Testis (tissue), 2 donors: ENCODE results near the gene DEFB113.

ENCODE experiments used
- CTCF ChIP-seq, 3 experiments: fragments of 450-650 bp in 2 of 3; fragments of 200-600 bp in 1 of 3; sonication (generic) in 1 of 3; IDR thresholded peaks; one replicate each; pipeline ENCODE4 v1.5.1; 2016 to 2019; ENCODE audit warnings: antibody characterized with exemption in 3 of 3, mild to moderate bottlenecking in 2 of 3, moderate library complexity in 1 of 3
- POLR2A ChIP-seq: fragments of 450-650 bp; IDR thresholded peaks from one replicate; pipeline ENCODE4 v1.6.1; 2017; ENCODE audit warnings: antibody characterized with exemption, mild to moderate bottlenecking, moderate library complexity

- TF ChIP-seq CTCF (IDR thresholded peaks at IDR 0.05) (no peak), POLR2A (no peak)
These were observed 19.5 kb upstream of the DEFB113 start for GRCh38 chr6:49988900-49989299.
